Erythroblast (primary cell): Measurements from ENCODE around the gene MYL2.

Experiments used
- GATA1 ChIP-seq: IDR thresholded peaks from 2 replicates; pipeline ENCODE4 v1.6.1; 2011; ENCODE audit warnings: low read depth, mild to moderate bottlenecking, control low read depth, low read length, moderate library complexity
- POLR2A ChIP-seq: IDR thresholded peaks from 2 replicates; pipeline ENCODE4 v1.6.1; 2011; ENCODE audit warnings: mild to moderate bottlenecking, low read length

- TF ChIP-seq POLR2A (no peak), GATA1 (no peak)
Measured at GRCh38 chr12:110921262-110921661, 883 bp upstream of the MYL2 start.
